Measurements from ENCODE around the gene EXD1.

GRCh38 chr15:41133454-41133853, 97.1 kb downstream of the EXD1 start:
- TF ChIP-seq CTCF (IDR thresholded peaks at IDR 0.05 in 8 of 11, conservative IDR thresholded peaks at IDR 0.05 in 3 of 11) (no peak), POLR2AphosphoS5 (IDR thresholded peaks at IDR 0.05) (no peak), POLR2A (IDR thresholded peaks at IDR 0.05) (no peak)

All from spleen (tissue), 7 donors.